IPS DF 4.7 (cell line): ENCODE measurements around the gene STK4.

Experiments
- DNase-seq: peaks from one replicate; pipeline ENCODE4 v3.0.0-alpha.2; 2013; ENCODE audit warnings: low spot score; ENCODE audit errors: extremely low read depth

The STK4 gene

GRCh38 chr20:45028424-45029136 is 62.3 kb downstream of the STK4 start:
- DNase-seq = no peak

- DNase-seq = no peak
Observed at GRCh38 chr20:45029884-45030283, 63.6 kb downstream of the STK4 start.

- DNase-seq = no peak
Observed at GRCh38 chr20:45032276-45032675, 66.0 kb downstream of the STK4 start.

GRCh38 chr20:45032781-45033180 is 66.5 kb downstream of the STK4 start:
- no peak for DNase-seq

- no peak for DNase-seq
Observed at GRCh38 chr20:45034436-45034835, 68.1 kb downstream of the STK4 start.

GRCh38 chr20:45036044-45036755 is 69.9 kb downstream of the STK4 start:
- DNase-seq = no peak

- DNase-seq = no peak
Observed at GRCh38 chr20:45037050-45037449, 70.7 kb downstream of the STK4 start.

GRCh38 chr20:45037635-45038034 is 71.3 kb downstream of the STK4 start:
- DNase-seq = no peak

GRCh38 chr20:45038745-45039474 is 72.6 kb downstream of the STK4 start:
- DNase-seq = no peak

GRCh38 chr20:45039475-45039820 is 73.1 kb downstream of the STK4 start:
- no peak for DNase-seq

- DNase-seq = peak; percentile 28
Observed at GRCh38 chr20:45041464-45042337, 75.4 kb downstream of the STK4 start.

- DNase-seq = no peak
Observed at GRCh38 chr20:45042978-45043377, 76.7 kb downstream of the STK4 start.

- peak; percentile 36 for DNase-seq
Observed at GRCh38 chr20:45044084-45044573, 77.8 kb downstream of the STK4 start.

- DNase-seq = no peak
Observed at GRCh38 chr20:45044601-45045000, 78.3 kb downstream of the STK4 start.

GRCh38 chr20:45047581-45048119 is 81.3 kb downstream of the STK4 start:
- no peak for DNase-seq

- DNase-seq = no peak
Observed at GRCh38 chr20:45049438-45049837, 83.1 kb downstream of the STK4 start.

GRCh38 chr20:45049904-45050471 is 83.7 kb downstream of the STK4 start:
- DNase-seq = no peak

GRCh38 chr20:45051204-45052060 is 85.1 kb downstream of the STK4 start:
- no peak for DNase-seq

- DNase-seq = no peak
Observed at GRCh38 chr20:45052698-45053429, 86.6 kb downstream of the STK4 start.
